Stimulated activated CD4-positive, alpha-beta T cell treated with anti-CD3 and anti-CD28 coated beads, Interleukin-2, amount 100 ng/mL, for 48 hours (primary cell): Measurements from ENCODE around the gene CES4A.
A peak's percentile ranks its signal among the peaks of the same experiment; 100 is the strongest.
"Not testable (repeated sequence)": the region's sequence is repeated elsewhere in the genome, so short reads cannot be mapped to it uniquely, and the experiment has no call there.

Experiments
- DNase-seq, 2 donors: peaks; one replicate each; pipeline ENCODE4 v3.0.0-alpha.2; 2020

The CES4A gene

DNA sequence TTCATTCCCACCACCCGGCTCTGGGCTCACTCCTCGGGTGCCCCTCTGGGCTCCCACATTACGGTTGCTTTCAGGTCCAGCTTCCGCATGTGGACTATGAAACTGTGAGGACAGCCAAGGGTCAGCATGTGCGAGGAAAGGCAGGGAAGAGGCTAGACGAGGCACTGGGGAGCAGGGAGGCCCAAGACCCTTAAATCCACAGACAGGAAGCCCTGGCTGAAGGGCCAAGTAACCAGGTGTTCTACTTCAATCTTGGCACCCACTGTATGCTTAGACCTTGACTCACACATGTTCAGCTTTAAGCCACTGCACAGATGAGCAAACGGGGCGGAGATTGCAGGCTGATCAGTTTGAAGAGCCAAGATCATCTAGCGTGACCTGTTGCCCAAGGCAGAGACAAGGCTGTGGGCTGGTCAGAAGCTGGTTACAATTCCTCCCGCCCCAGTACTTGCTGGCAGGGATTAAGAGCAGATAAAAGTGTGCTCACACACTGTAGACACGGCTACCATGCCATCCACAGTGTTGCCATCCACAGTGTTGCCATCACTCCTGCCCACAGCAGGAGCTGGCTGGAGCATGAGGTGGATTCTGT lies at the start of gene CES4A:
TSS of gene CES4A (plus strand) at position 393 of the 592 bp plus-strand sequence. CDS start at position 577, 184 bp downstream.
- DNase-seq, result no peak

DNA sequence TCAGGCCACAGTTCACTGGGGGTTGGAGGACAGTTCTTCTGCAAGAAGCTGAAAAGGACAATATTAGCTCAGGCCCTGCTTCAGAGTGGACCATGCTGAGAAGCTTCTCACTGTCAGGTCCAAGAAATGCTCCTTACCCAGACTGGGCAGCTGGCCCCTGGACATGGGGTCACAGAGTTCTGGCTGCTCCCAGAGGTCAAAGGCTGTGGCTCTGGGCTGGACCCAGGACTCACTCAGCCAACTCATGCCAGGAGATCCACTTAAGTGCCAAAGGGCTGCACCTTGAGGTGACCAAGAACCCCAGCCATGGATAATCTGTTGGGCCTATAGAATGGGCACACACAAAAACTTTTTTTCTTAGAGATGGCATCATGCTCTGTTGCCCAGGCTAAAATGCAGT lies 49.0 kb upstream of the CES4A start:
- DNase-seq, result no peak

DNA sequence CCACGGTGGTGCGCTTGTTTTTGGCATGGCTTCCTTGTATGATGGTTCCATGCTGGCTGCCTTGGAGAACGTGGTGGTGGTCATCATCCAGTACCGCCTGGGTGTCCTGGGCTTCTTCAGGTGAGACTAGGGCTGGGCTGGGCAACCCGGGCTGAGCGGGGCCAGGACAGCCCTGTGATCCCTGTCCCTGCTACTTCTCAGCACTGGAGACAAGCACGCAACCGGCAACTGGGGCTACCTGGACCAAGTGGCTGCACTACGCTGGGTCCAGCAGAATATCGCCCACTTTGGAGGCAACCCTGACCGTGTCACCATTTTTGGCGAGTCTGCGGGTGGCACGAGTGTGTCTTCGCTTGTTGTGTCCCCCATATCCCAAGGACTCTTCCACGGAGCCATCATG lies 48.2 kb upstream of the CES4A start:
- no peak for DNase-seq

DNA sequence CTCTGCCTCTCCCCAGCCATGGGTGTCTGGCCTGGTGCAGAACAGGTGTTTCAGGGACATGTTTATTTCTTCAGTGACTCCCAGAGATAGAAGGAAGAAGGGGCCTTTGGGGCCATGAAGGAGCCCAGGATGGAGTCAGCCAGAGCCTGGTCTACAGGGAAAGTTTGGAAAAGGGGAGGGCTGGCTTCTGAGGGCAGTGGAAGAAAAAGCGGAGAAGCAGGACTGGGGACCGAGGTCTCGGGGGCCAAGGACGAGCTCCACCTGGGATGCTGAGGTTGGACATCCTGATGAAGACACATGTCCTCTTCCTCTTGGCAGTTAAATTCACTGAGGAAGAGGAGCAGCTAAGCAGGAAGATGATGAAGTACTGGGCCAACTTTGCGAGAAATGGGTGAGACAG lies 45.4 kb upstream of the CES4A start:
- no peak for DNase-seq

DNA sequence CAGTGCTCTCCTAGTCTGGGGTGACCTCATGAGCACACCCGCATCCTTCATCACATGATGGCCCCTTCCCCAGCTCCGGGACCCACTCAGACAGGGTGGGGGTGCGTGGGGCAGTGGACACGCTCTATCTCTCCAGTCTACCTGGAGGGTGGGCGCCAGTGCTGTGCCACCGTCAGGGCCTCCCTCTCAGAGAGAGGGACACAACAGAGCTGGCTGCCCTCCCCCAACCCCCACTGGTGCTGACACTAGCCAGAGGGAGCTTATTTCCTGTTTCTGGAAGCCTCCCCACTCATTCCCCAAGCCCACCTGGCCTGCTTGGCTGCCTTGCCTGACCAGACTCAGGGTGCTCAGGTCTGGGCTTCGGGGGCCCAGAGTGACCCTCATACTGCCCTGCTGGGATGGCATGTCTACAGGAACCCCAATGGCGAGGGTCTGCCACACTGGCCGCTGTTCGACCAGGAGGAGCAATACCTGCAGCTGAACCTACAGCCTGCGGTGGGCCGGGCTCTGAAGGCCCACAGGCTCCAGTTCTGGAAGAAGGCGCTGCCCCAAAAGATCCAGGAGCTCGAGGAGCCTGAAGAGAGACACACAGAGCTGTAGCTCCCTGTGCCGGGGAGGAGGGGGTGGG lies 44.8 kb upstream of the CES4A start:
- no peak for DNase-seq

DNA sequence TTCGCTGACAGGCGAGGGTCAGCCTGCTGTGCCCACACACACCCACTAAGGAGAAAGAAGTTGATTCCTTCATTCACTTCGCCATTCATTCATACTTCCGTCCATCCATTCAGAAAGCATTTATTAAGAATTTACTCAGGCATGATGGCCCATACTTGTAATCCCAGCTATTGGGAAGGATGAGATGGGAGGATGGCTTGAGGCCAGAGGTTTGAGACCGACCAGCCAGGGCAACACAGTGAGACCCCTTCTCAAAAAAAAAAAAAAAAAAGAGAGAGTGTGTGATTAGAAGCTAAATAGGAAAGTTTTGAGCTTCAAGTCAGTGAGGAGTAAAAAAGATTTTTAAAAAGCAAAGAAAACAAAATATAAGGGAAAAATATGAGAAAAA lies 44.3 kb upstream of the CES4A start:
- DNase-seq, result no peak

DNA sequence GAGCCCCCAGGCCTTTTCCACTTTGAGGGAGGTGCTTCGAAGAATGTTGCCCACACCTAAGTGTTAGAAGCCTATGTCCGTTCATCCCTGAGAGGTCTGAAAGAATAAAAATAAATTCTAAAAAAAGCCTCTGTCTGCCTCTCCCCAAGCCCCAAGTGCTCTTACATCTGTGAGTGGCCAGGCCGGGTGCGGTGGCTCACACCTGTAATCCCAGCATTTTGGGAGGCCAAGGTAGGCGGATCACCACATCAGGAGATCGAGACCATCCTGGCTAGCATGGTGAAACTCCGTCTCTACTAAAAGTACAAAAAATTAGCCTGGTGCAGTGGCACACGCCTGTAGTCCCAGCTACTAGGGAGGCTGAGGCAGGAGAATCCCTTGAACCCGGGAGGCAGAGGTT lies 43.4 kb upstream of the CES4A start:
- DNase-seq, result not testable (repeated sequence)

DNA sequence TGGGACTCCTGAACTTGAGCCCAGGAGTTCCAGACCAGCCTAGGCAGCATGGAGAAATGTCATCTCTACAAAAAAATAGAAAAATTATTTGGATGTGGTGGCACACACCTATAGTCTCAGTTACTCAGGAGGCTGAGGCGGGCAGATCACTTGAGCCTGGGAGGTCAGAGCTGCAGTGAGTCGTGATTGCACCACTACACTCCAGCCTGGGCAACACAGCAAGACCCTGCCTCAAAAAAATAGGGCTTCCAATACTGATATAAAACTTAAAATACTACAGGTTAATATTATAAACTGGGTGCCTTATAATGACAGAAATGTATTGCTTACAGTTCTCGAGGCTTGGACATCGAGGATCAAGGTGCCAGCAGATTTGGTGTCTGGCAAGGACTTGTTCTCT lies 42.5 kb upstream of the CES4A start:
- no peak for DNase-seq

DNA sequence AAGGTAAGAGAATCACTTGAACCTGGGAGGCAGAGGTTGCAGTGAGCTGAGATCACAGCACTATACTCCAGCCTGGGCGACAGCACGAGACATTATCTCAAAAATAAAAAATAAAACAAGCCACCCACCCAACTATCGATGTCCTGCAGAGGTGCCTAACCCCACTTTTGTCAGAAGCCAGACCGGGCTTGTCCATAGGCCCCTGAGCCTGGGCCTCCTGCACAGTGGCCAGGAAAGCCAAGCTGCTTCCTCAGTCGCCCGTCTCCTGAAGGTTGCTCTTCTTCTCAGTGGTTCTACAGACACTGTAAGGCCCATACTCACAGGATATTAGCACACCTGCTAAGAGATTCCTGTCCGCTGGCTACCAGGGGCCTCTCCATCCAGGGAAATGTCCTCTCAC lies 41.8 kb upstream of the CES4A start:
- no peak for DNase-seq

DNA sequence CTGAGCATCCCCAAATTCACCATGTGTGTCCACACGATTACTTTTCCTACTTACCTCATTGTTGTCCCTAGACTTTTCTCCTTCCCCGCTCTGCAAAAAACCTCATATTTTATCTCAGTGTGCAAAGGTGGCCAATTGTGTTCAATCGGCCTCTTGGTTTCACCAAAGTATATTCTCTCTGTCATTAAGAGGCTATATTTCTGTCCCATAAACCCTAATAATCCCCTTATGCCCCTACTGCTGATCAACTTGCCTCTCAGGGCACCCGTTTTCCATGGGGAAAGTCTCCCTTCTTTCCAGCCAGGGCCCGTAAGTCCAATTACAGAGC lies 41.5 kb upstream of the CES4A start:
- DNase-seq, result no peak

DNA sequence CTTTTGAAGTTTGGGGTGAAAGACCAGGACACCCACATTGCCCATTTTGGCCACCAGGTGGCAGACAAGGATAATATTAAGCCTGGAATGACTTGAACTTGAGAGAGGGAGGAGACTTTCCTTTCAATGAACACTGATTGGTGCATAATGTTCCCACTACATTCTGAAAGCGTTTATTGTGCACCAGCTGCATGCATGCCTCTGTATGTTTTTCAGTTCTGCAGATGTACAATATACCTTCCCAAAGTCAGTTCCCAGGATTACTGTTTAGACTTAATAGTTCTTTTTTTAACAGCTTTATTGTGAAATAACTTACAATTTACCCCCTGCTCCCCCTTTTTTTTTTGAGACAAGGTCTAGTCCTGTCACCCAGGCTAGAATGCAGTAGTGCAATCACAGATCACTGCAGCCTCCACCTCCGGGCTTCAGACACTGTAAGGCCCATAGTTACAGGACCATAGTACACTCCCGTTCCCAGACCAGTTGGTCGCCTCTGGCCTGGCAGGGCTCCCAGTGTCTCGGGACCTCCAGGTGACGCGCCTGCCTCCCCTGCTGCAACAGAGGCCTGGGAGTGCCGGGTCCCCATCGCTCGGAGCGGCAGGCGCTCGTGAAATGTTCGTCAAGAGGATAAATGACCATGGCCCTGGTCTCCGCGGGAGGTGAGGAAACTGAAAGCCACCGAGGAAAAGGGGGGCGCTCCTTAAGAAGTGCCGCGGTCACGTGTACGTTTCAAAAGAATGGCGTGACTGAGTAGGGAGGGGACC lies 40.9 kb upstream of the CES4A start:
- peak; percentile 84 to 86 for DNase-seq

DNA sequence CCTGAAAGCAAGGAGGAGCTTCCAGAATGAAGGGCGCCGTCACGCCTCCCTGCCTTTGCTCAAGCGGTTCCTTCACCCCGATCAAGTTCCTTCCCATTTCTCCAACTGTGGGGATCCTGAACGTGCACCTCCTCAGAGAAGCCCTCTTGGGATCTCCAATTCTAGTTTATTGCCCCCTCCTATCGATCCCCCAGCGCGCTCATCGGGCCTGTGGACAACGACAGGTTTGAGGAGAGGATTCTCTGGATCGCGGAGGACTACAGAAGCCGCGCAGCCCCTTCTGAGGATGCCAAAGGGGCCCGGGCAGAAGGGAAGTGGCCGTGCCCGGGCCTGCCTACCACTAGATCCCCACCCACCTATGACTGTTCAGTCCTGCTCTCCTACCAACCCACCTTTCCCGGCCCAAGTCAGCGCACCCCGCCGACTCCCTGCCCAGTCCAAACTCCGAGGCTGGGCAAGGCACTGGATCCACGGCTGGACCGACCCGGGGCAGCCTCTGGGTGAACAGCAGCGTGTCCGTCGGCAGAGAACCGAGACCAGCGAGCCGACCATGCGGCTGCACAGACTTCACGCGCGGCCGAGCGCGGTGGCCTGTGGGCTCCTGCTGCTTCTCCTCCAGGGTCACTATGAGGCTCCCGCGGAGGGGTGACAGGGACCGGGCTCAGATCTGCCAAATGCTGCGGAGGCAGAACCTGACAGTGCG lies 40.1 kb upstream of the CES4A start:
- DNase-seq, result peak in 1 of 2 donors; percentile 12

DNA sequence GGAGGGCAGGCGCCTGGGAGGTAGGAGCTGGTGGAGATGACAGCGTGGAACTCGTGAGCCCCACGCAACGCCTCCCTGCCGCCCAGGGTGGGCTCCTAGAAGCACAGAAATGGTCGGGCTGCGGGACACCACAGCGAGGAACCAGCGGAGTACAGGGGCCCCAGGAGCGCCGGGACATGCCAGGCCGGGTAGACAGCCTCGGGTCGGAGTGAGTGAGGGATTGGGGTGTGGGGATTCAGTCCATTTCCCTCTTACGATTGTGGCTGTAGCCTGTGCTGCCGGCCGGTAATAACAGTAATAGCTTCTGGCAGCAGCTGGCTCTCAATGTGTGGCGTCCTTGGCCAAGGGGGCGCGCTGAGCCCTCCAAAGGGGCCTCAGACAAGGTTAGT lies 39.6 kb upstream of the CES4A start:
- DNase-seq, result no peak

DNA sequence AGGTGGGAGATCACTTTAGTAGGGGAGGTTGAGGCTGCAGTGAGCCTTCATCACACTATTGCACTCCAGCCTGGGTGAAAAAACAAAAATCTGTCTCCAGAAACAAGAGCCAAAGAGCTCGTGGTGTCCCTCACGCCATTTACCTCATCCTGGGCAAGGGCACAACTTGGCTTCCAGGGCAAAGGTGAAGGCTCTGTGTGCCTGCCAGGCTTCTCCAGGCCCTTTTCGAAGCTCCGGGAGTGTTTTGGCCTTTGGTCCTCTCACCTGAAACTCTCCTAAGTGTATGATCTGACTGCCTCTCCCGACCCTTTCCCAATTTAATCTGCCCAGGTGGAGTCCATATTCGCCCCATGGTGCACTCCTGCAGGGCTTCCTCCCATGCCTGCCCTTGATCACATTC lies 38.9 kb upstream of the CES4A start:
- DNase-seq, result no peak

DNA sequence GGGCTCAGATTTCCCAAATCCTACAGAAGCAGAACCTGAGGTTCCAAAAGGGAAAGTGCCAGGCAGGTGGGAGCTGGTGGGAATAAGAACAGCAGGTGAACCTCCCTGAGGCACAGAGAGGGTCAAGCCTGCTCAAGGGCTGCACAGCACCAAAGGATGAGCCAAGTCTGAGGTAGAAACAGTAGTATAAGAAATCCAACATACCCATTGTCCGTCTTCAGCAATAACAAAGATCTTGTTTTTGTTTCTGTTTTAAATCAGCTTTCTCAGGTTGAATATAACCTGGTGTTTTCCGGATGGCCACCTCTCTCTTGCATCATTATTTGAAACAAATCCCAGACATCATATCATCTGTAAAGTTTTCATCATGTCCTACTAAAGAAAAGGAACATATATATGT lies 38.0 kb upstream of the CES4A start:
- no peak for DNase-seq

DNA sequence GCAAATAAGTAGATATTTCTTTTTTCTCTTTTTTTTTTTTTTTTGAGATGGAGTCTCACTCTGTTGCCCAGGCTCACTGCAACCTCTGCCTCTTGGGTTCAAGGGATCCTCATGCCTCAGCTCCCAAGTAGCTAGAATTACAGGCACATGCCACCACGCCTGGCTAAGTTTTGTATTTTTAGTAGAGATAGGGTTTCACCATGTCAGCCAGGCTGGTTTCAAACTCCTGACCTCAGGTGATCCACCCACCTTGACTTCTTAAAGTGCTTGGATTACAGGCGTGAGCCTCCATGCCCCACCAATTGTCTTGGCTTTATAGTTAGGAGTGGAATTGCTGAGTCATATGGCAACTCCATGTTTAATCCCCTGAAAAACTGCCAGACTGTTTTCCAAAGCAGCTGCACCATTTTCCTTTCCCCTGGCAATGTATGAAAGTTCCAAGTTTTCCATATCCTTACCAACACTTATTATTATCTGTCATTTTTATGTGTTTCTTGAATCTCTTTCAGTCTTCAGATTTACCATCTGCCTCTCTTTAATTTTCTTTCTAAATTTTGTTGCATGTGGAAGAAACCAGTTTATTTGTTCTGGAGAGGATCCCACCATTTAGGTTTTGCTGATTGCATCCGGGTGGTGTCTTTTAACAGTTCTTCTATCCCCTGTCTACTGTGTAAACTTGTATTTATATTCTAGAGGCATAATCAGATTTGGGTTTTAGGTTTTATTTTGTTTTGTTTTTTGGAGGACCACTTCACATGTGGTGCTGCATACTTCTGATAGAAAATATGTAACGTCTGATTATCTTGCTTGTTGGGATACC lies 37.2 kb upstream of the CES4A start:
- DNase-seq, result no peak

DNA sequence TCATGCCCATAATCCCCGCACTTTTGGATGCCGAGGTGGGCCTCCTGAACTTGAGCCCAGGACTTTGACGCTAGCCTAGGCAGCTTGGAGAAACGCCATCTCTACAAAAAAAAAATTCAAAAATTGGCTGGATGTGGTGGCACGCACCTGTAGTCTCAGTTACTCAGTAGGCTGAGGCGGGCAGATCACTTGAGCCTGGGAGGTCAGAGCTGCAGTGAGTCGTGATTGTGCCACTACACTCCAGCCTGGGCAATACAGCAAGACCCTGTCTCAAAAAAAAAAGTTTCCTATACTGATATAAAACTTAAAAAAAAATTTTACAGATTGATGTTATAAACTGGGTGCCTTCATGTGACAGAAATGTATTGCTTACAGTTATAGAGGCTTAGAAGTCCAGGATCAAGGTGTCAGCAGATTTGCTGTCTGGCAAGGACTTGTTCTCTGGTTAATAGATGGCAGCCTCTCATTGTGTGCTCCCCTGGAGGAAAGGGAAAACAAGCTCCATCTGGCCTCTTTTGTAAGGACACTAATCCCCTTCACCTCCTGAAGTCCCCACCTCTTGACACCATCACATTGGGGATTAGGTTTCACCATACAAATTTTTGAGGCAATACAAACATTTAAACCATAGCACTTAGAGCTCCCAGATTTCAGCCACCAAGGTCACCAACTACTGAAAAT lies 35.8 kb upstream of the CES4A start:
- DNase-seq, result no peak

DNA sequence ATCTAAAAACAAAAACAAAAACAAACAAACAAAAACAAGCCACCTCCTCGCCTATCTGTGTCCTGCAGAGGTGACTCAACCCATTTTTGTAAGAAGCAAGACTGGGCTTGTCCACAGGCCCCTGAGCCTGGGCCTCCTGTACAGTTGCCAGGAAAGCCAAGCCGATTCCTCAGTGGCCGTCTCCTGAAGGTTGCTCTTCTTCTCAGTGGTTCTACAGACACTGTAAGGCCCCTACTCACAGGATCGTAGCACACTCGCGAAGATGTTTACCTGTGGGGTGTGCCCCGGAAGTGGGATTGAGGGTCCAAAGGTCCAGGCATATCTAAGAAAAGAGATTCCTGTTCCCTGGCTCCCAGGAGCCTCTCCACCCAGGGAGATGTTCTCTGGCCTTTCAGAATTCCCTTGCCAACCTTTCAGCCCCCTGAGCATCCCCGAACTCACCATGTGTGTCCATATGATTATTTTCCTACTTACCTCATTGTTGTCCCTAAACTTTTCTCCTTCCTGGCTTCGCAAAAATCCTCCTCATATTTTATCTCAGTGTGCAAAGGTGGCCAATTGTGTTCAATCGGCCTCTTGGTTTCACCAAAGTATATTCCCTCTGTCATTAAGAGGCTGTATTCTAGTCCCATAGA lies 34.8 kb upstream of the CES4A start:
- DNase-seq, result no peak

DNA sequence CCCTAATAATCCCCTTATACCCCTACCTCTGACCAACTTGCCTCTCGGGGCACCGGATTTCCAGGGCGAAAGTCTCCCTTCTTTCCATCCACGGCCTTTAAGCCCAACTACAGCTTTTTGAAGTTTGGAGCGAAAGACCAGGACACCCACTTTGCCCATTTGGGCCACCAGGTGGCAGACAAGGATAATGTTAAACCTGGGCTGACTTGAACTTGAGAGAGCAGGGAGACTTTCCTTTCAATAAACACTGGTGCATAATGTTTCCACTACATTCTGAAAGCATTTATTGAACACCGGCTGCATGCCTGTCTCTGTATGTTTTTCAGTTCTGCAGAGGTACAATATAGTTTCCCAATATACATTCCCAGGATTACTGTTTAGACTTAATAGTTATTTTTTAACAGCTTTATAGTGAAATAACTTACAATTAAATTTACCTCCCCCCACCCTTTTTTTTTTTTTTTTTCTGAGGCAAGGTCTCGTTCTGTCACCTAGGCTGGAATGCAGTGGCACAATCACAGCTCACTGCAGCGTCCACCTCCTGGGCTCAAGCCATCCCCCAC lies 34.2 kb upstream of the CES4A start:
- peak; percentile 72 to 76 for DNase-seq

DNA sequence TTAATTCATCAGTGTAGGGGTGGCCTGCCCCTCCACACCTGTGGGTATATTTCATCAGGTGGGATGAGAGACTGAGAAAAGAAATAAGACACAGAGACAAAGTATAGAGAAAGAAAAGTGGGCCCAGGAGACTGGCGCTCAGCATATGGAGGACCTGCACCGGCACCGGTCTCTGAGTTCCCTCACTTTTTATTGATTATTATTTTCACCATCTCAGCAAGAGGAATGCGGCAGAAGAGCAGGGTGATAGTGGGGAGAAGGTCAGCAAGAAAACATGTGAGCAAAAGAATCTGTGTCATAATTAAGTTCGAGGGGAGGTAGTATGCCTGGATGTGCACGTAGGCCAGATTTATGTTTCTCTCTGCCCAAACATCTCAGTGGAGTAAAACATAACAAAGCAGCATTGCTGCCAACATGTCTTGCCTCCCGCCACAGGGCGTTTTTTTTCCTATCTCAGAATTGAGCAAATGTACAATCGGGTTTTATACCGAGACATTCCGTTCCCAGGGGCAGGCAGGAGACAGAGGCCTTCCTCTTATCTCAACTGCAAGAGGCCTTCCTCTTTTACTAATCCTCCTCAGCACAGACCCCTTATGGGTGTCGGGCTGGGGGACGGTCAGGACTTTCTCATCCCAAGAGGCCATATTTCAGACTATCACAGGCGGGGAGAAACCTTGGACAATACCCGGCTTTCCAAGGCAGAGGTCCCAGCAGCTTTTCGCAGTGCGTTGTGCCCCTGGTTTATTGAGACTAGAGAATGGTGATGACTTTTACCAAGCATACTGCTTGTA lies 32.8 kb upstream of the CES4A start:
- not testable (repeated sequence) for DNase-seq

DNA sequence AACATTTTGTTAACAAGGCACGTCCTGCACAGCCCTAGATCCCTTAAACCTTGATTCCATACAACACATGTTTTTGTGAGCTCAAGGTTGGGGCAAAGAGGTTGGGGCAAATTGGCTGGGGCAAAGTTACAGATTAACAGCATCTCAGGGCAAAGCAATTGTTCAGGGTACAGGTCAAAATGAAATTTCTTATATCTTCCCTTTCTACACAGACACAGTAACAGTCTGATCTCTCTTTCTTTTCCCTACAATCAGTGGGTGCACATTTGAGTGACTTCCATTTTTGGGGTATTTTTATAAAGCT lies 32.3 kb upstream of the CES4A start:
- not testable (repeated sequence) for DNase-seq
